HG03558 (cell line): ENCODE measurements around the gene PFKFB1.

Experiments used
- ATAC-seq: cut with Tn5 transposase; IDR thresholded peaks from one replicate; pipeline ENCODE4 v1.9.1; 2021; ENCODE audit warnings: moderate number of reproducible peaks; ENCODE audit not compliant: unreplicated experiment; ENCODE audit errors: extremely low read depth

The PFKFB1 gene

DNA sequence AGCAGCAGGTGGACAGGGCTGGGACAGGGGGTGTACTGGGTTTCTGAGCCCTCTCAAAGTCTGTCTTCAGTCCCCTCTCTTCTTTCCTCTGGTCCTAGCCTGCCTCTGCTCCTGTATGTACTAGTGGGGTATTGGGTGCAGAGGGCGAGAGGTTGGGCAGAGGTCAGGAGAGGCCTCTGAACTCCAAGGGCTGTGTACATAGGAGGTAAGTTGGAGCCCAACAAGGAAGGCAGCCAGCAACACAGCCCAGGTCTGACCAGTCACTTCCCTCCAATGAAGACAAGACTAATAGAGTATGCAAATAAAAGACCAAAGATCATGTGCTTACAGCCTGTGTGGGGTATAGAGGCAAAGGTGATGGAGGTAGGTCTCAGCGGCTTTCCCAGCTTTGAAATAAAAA is at the start of gene PFKFB1:
Gene PFKFB1 (minus strand): TSS at position 90 of the 400 bp plus-strand sequence. CDS start 181 bp downstream, outside the sequence.
- no peak for ATAC-seq

- ATAC-seq = no peak
Observed at GRCh38 chrX:55041514-55041913, 47.5 kb upstream of the PFKFB1 start.

DNA sequence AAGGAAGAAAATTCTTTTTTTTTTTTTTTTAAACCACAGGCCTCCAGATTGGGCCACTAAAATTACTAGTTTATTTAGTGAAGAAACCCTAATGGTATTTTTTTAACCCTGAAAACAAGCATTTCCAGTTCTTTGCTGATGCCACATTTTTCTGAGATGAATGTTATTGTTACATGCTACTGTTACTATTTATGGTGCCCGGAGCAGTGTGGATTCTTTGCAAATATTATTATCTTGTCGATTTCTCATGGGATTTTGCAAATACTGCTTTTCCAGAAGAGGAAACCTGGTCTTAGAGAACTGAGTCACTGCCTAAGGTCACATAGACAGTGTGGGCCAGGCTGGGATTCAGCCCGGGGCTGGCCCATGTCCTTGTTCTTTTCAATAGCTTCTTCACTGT is 45.5 kb upstream of the PFKFB1 start:
- ATAC-seq = no peak

DNA sequence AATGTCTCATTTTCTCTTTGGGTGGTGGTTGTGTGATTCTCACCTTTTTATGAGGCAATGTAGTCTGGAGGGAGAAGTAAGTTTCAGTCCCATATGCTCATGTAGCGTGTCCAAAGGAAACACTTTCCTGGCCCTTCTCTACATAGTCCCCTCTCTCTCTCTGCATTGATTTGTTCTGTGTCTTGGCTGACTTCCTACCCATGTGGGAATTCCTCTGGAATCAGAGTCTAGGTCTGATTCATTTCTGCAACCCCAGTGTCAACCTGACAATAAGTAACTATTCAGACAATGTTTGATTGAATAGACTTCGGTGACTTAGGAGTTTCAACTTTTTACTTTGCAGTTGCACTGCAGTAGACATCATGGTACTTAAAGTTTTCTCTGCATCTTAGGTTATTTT is 39.4 kb upstream of the PFKFB1 start:
- no peak for ATAC-seq

- ATAC-seq = no peak
Observed at GRCh38 chrX:55030271-55031205, 36.5 kb upstream of the PFKFB1 start, which contains the start of gene ALAS2. TSS of gene ALAS2 (minus strand) at chrX:55030977. CDS start at chrX:55026000, 4,977 bp downstream.

GRCh38 chrX:55029291-55029690 is 35.3 kb upstream of the PFKFB1 start:
- ATAC-seq = no peak

DNA sequence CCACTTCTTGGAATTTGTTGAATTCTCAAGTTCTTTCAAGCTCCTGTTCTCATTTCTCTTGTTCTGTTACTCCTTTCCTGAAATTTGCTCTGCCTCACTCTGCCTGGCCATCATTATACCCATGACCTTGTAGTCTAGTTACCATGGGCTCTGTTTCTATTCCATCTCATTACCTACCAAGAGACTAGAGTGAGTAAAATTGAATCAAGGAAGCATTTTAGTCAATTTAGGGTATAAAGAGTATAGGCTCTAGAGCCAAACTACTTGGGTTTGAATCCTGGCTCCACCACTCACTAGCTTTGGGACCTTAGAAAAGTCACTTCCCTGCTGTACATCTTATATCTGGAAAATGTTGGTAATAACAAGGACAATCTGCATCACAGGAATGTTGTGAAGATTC is 34.6 kb upstream of the PFKFB1 start:
- ATAC-seq = no peak

DNA sequence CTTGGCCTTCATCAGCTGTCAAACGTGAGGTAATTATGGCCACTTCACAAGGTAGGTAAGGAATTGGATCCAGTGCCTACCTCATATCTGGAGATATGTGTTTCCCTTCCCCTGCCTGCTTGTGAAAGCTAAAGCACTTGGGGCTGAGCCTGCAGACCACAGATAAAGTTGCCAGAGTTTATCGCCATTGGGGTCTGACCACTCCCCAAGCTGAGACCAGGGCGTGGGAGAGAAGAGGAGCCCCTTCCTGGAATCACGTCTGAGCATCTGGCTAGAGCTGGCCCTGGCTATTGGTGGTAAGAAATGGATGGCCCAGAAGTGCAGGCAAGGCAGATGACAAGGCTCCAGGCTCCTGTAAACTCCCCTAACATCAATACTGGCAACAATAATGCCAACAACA is 34.1 kb upstream of the PFKFB1 start:
- no peak for ATAC-seq

- ATAC-seq = no peak
Observed at GRCh38 chrX:55026840-55027239, 32.9 kb upstream of the PFKFB1 start.

DNA sequence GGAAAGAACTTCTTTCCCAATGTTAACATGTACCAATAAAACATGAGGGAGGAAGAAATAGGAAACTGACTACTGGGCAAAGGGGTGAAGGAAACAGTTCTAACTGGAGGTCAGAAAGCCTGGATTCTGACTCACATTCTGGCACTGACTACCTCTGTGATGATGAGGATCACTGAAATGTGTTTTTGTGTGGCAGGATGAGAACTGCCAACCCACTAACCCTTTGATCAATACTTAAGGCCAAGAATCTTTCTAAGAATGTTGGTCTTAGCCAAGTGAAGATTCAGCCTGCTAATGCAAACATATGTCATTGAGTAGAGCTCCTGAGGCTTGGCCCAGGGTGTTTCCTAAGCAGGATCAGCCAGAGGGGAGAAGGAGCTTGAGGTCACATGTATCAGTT is 32.2 kb upstream of the PFKFB1 start:
- no peak for ATAC-seq

DNA sequence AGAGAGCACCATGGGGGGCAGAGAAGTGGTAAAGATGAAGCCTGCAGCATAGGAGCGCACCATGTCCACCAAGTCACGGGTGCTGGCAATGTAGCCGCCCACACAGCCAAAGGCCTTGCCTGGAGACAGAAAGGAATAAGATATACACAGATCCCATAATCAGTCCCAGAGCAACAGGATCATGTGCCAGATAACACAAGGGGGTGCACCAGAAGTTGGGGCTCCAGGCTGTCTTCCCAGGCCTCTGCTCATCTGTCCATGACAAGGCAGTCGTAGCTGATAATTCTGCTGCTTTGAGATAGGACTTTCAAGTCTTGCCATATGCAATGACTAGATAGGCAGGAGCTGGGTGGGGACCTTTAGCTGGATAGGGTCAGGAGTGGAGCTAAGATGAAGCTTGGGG is 20.9 kb upstream of the PFKFB1 start:
- no peak for ATAC-seq

DNA sequence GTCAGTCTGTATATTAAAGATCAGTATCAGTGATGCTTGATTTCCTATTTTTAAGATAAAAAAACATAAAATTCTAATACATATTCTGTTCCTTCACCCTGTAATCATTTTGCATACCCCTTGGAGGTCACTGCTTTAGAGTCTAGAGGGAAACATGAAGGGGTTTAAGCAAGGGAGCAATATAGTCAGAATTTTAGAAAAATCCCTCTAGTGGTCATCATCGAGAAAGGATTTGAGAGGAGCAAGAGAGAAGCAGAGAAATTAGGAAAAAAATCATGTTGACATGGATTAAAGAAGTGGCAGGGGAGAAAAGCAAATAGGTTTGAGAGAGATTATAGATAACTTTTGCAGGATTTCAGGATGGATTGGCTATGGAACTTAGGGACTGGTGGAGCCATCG is 17.3 kb upstream of the PFKFB1 start:
- ATAC-seq = no peak

- no peak for ATAC-seq
Observed at GRCh38 chrX:55008571-55009358, 14.8 kb upstream of the PFKFB1 start.

DNA sequence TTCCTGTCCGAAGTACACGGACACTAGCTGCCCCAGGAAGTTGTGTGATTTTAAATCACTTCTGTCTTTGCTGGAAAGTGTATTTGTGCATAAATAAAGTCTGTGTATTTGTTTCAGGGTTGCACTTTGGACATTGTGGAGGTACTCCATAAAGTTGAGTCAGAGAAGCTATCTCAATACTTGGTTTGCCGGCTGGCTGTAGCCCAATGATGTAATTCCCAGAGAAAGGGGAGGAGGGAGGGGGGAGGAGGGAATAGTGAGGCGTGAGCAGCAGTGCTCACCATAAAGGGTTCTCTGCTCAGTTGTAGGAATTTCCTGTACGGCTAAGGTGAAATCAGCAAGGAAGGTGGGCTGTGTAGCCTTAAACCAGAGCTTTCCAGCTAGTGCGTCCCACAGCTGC is 13.7 kb upstream of the PFKFB1 start:
- no peak for ATAC-seq

- ATAC-seq = no peak
Observed at GRCh38 chrX:55006827-55007621, 13.0 kb upstream of the PFKFB1 start.

DNA sequence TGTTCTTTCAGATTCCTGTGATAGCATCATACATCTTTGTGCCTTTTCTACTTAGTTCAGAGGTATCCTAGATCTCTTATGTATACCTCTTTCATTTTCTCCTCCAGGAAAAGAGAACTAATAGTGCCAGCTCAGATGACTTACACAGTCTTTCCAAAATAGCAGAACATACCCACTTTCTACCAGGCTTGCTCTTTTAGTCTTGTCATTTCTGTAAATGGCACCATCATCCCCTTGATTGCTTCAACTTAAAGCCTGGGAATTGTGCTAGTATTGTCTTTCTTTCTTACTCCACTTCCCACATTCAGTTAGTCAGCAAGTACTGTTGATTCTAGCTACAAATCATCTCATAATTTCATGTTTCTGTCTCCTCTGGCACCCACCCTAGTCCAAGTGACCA is 11.3 kb upstream of the PFKFB1 start:
- ATAC-seq = no peak

GRCh38 chrX:55004231-55004630 is 10.2 kb upstream of the PFKFB1 start:
- no peak for ATAC-seq

DNA sequence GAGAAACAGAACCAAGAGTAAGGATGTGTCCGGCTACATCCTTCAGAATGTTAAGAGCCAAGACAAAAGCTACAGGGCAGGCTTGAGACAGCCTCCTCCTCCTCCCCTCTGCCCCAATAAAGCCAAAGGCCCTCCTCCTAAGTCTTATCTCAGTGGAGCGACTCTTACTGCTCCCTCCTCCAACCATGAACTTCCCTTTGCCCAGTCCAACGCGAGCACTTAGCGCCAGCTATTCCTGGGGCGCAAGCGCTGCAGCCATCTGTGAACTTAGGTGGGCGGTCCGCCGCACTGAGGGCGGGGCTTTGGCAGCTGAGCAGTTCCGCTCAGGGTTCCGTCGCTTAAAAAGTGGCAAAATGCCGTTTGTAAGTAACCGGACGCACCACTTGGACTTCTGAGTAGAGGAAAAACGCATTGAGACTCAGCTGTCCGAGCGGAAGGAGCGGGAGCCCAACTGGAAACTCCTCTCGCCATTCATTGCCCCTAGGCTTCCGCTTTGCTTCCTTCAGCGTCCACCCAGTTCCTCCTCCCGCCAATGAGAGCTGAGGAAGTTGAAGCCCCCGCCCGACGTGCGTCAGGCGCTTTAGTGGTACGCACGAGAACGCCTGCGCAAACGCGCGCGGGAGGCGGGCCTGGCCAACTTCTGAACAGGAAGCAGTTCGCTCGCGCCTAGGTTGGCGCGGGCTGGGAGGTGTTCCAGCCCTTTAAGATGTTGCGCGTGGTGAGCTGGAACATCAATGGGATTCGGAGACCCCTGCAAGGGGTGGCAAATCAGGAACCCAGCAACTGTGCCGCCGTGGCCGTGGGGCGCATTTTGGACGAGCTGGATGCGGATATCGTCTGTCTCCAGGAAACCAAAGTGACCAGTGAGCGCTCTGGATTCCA is 6.0 kb upstream of the PFKFB1 start, which contains the start of gene APEX2:
Gene APEX2 (plus strand): TSS at position 647 of the 882 bp plus-strand sequence. CDS start 60 bp downstream, at position 707.
- peak; percentile 80 for ATAC-seq

- no peak for ATAC-seq
Observed at GRCh38 chrX:54995621-54996020, 1.6 kb upstream of the PFKFB1 start.
